Renal cortical epithelial cell (primary cell): ENCODE data around the gene LOC101059915.
A peak's percentile ranks its signal among the peaks of the same experiment; 100 is the strongest.

Experiments
- DNase-seq: peaks from one replicate; pipeline ENCODE4 v3.0.0-alpha.2; 2011; ENCODE audit warnings: low read depth

Gene LOC101059915

GRCh38 chrX:71667328-71668247 lies at the start of gene LOC101059915:
TSS of gene LOC101059915 (plus strand) at chrX:71667546.
- DNase-seq, result no peak

DNA sequence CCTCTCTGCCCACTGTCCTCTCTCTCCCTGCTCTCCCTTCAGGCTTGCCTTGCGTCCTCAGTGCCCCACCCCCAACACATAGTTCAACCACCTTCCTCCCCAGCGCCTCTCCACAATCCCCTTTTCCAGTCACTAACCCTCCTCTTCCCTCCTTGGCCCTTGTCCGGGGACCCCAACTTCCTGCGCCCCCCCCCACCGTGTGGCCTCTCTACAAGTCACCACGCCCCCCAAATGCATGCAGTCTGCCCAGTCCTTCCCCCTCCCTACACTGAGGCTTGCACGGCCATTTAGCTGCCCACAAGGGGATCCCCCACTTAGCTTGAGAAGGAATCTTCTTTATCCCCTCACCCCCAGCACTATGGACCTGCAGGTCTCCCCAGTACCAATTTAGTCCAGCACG lies 49.6 kb upstream of the LOC101059915 start:
- no peak for DNase-seq

DNA sequence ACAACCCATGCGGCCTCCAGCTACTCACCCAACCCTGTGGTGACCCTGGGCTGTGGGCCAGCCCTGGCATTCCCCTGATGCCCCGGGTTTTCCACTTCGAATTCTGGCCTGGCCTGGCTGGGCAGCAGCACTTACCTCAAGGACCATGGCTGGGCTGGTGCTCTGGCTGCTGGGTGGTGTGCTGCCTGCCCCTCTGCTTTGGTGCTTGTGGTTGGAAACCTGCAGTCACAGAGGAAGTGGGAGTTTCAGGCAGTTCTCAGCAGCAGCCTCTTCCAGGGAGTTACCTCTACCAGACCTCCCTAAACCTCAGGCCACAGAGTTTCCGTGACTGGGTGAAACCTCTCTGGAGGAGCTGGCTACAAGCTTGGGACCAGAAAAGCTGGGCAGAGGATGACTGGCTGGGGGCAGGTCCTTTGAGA lies 49.0 kb upstream of the LOC101059915 start, which contains the start of gene CXCR3:
TSS of gene CXCR3 (minus strand) at position 209 of the 419 bp plus-strand sequence. CDS start at position 147, 62 bp downstream.
- peak; percentile 13 for DNase-seq

DNA sequence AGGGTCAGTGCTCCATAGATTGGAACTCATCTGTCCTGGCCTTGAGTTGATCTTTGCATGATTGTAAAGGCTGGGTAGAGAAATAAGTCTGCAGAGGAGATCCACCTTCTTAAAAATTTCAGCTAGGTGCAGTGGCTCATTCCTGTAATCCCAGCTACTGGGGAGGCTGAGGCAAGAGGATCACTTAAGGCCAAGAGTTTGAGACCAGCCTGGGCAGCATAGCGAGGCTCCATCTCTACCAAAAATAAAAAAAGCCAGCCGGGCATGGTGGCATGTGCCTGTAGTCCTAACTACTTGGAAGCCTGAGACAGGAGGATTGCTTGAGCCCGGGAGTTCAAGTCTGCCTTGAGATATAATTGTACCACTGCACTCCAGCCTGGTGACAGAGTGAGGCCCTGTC lies 48.6 kb upstream of the LOC101059915 start:
- no peak for DNase-seq

DNA sequence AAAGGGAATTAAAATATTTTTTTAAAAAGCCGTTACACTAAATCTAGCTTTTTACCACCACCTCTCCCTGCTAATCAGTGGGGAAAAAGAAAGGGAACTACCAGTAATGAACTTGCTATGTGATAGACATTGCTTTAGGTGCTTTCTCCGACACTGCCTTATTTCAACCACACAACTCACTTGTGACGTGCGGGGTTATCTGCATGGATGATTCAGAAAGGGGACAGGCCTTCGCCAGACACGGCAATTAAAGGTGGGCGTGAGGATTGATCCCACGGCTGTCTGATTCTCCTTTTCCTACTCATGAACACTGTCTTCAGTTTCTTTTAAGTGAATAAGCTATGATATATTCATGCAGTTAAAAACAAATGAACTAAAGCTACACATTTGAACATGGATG lies 48.2 kb upstream of the LOC101059915 start:
- DNase-seq, result no peak

- no peak for DNase-seq
Measured at GRCh38 chrX:71619986-71620385, 47.4 kb upstream of the LOC101059915 start.

- no peak for DNase-seq
Measured at GRCh38 chrX:71621603-71622002, 45.7 kb upstream of the LOC101059915 start.

- no peak for DNase-seq
Measured at GRCh38 chrX:71622032-71622575, 45.2 kb upstream of the LOC101059915 start.

DNA sequence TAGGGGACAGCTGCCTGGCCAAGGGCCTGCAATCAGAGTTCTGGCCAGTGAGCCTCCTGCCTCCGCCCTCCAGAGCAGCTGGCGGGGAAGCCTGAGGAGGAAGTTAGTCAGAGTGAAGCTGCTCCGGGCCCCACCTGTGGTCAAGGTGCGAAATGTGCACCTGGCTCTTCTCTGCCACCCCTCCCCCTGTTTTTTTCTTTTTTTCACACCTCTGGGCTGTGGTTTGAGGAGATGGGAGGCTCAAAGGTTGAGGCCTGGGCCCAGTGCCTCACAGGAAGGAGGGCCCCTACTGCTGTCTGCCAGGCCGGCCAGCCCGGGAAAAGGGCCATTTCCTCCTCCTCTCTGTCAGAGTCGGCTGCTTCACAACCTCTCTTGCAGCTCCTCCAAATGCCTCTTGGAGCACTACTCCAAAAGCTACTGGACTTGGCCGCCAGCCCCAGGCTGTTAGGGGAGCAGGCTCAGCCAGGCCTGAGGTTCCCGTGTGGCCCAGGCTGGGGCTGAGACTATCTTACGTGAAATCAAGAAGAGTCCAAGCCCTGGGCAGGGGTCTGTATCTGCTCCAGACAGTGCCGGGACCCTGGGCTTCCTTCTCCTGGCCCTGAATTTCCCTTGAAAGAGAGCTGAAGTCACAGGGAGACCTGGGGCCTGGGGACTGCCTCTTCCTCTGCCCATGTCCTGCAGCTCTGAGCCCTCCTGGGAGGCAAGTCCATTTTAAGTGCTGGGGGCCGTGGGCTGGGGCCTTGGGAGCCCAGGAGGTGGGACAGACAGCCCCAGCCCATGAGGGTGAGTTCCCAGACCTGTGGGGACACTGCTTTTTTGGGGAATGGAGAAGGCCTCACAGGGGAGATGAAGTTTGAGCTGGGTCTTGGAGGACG lies 44.5 kb upstream of the LOC101059915 start:
- DNase-seq, result no peak

DNA sequence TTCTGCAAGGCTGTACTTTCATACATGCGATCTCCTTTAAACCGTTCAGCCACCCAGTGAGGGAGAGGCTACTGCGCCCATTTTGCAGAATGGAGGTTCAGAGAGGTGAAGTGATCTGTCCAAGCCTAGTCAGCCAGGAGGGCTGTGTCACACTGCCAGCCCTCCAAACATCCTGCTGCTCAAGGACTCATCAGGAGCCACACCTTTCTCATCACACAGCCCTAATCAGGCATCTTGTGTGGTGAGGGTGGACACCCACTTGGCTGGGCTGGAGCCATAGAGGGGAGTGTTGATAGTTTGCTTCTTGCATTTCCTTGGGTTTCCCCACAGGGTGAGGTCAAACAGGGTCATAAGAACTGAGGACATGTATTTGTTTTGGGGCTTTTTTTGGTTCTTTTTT lies 43.6 kb upstream of the LOC101059915 start:
- DNase-seq, result no peak

DNA sequence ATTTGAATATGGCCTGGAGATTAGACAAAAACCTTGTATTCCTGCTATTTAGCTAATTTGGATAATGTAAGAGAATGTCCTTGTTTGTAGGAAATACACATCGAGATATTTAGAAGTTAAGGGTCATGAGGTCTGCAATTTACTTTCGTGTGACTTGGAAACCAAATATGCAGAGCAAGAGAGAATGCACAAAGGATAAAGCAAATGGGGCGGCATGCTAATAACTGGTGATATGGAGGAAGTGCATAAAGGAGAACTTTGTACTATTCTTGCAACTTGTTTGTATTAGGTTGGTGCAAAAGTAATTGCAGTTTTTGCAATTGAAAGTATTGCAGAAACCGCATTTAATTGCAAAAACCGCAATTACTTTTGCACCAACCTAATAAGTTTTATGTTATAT lies 41.9 kb upstream of the LOC101059915 start:
- no peak for DNase-seq

GRCh38 chrX:71626576-71626975 lies 40.8 kb upstream of the LOC101059915 start:
- no peak for DNase-seq

- no peak for DNase-seq
Measured at GRCh38 chrX:71627588-71628404, 39.5 kb upstream of the LOC101059915 start.

DNA sequence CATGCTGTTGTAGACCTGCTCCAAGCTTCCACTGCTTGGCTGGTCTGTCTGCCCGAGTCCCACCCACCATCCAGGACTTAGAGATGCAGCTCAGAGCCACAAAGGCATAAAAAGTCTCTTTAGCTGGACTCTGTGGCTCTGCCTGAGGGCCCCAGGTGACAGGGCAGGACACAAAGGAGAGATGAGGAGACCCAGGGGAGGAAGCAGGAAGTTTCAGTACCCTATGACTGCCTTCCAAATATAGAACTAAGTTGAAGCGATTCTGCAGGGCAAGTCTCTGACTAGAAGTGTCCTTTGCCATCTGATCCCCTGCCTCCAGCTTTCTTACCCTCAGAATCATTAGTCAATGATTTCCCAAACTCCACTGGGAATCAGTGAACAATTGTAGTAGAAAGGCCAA lies 37.9 kb upstream of the LOC101059915 start:
- peak; percentile 39 for DNase-seq

- no peak for DNase-seq
Measured at GRCh38 chrX:71632923-71633657, 34.3 kb upstream of the LOC101059915 start.

- no peak for DNase-seq
Measured at GRCh38 chrX:71634366-71634765, 33.0 kb upstream of the LOC101059915 start.

DNA sequence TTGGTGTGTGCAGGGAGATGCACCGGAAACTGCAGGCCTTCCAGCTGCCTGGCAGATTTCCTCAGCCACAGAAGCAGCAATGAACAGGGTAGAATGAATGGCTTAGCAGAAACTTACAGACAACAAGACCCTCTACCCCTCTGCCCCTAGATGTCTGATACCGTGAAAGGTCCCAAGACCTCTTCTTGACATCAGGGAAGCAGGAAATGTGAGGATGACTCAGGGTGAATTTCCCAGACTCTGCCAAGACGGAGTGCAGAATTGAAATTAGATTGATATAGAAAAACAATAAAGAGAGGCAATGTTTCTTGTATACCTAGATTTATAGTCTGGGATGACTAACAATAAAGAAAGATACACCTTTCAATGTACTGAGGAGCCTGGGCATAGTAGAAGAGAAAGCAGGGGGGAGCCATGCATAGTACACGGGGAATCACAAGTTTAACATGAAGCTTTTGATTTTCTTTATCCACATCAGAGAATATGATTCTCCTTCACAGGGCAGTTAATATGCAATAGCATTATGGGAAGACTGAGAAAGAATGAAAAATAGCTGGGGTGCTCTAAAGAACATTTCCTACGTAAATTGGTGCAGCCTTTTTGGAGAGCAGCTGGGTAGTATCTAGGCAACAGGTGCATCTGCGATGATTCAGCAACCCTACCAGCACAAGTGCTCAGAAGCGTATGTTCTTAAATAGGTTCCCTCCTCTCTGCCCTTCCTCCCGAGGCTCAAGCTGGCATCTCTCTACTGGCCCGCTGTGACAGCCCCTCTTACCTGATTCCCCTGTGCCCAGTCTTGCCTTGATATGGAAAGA lies 30.7 kb upstream of the LOC101059915 start:
- DNase-seq, result no peak

DNA sequence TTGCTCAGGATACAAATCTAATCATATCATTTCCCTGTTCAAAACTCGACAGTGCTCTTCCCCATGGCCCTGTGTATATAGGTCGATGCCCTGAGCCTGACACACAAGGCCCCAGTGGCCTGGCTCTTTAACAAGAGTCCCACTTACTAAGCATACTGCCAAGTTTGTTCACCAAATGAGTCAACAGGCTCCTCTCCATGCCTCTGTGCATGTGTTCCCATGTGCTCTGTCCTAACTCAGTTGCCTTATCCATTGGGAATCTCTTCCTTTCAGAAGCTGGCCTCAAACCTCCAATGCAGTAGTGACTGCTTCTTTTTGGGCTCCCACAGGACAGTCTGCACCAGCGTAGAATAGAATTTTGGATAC lies 30.1 kb upstream of the LOC101059915 start:
- no peak for DNase-seq

GRCh38 chrX:71637848-71638247 lies 29.5 kb upstream of the LOC101059915 start:
- no peak for DNase-seq

- no peak for DNase-seq
Measured at GRCh38 chrX:71638409-71638808, 28.9 kb upstream of the LOC101059915 start.
